GM23338 (cell line): Measurements from ENCODE around the gene GABRB3. TPM values are rescaled to one million over a fixed set of nuclear protein-coding genes. Genes with fewer than 3 reads are reported as not detected.

Experiments used
- CTCF ChIP-seq, 2 experiments: fragments of 200-600 bp in 1 of 2; sonication (generic) in 1 of 2; conservative IDR thresholded peaks; 2 replicates each; pipeline versions ENCODE4 v1.5.1 to v1.6.1; 2016 to 2017; ENCODE audit warnings: antibody characterized with exemption in 2 of 2, low read depth in 2 of 2, mild to moderate bottlenecking in 2 of 2, moderate library complexity in 1 of 2
- ETS1 ChIP-seq: IDR thresholded peaks from 2 replicates; pipeline ENCODE4 v1.6.1; 2016; ENCODE audit warnings: antibody characterized with exemption
- EZH2 ChIP-seq: fragments of 200-600 bp; sonication (generic); IDR thresholded peaks from one replicate; pipeline ENCODE4 v1.8.0; 2017; ENCODE audit warnings: antibody characterized with exemption, mild to moderate bottlenecking, low read depth; ENCODE audit not compliant: unreplicated experiment
- NANOG ChIP-seq: IDR thresholded peaks from 2 replicates; pipeline ENCODE4 v1.6.1; 2016; ENCODE audit warnings: antibody characterized with exemption, borderline replicate concordance
- REST ChIP-seq: IDR thresholded peaks from one replicate; pipeline ENCODE4 v1.6.1; 2018; ENCODE audit warnings: antibody characterized with exemption; ENCODE audit not compliant: unreplicated experiment
- STAT1 ChIP-seq: IDR thresholded peaks from one replicate; pipeline ENCODE4 v1.6.1; 2016; ENCODE audit warnings: antibody characterized with exemption; ENCODE audit not compliant: unreplicated experiment
- ZNF114 ChIP-seq: fragments of 250-450 bp; sonication (Bioruptor Pico); IDR thresholded peaks from 2 replicates; pipeline ENCODE4 v1.5.0; 2020; ENCODE audit warnings: mild to moderate bottlenecking, moderate library complexity
- ZNF331 ChIP-seq: fragments of 250-450 bp; sonication (Bioruptor Pico); IDR thresholded peaks from 2 replicates; pipeline ENCODE4 v1.5.0; 2020; ENCODE audit warnings: low read depth, mild to moderate bottlenecking, moderate library complexity
- ZNF462 ChIP-seq: fragments of 250-450 bp; sonication (Bioruptor Pico); IDR thresholded peaks from 2 replicates; pipeline ENCODE4 v1.5.0; 2020; ENCODE audit warnings: mild to moderate bottlenecking, moderate library complexity
- polyA plus RNA-seq: library from polyadenylated mRNA; unstranded; fragments of >200 nt; fragmentation: Nextera tagmentation; extraction: Ambion mirVana; gene quantifications from 2 replicates; pipeline ENCODE4 v1.2.1, GENCODE V29; 2016
- total RNA-seq: library from RNA; depleted of rRNA; stranded (reverse); fragments of >200 nt; shearing (Covaris generic); gene quantifications from 2 replicates; pipeline ENCODE4 v1.2.3, GENCODE V29; 2014

The GABRB3 gene
- total and polyA plus RNA-seq, 2 experiments from 2014 or later: 56.5 to 131 TPM

- TF ChIP-seq ZNF462 (CRISPR knock-in tag): no peak
- TF ChIP-seq ZNF331: no peak
- no peak for TF ChIP-seq ZNF114 (CRISPR knock-in tag)
- no peak for TF ChIP-seq STAT1
- no peak for TF ChIP-seq CTCF (conservative IDR thresholded peaks at IDR 0.05; ENCODE audit: low read depth in 2 of 2)
- no peak for TF ChIP-seq ETS1
- TF ChIP-seq NANOG: no peak
- no peak for TF ChIP-seq EZH2
- no peak for TF ChIP-seq REST
Measured at GRCh38 chr15:26720546-26720945, 52.3 kb downstream of the GABRB3 start (continued).
